Measurements from ENCODE around the gene TBX2. TPM values are rescaled to one million over a fixed set of nuclear protein-coding genes. Genes with fewer than 3 reads are reported as not detected.

TBX2 gene
- 0.13 and 0.49 TPM in 2 replicates for total RNA-seq

GRCh38 chr17:61399131-61400065, at the start of gene TBX2:
Gene TBX2, plus strand, starts transcription at chr17:61399843. Its CDS starts 334 bp downstream, at chr17:61400177.

GRCh38 chr17:61452301-61453290, 53.0 kb downstream of the TBX2 start, which contains the start of gene TBX4:
Gene TBX4, plus strand, starts transcription at chr17:61452422. Its CDS starts 4,069 bp downstream, at chr17:61456491.

Other genes starting within 250 kb of the TBX2 start
- not detected in 2 replicates for gene TBX4, start 52.6 kb downstream of the TBX2 start, total RNA-seq
- not detected in 2 replicates for gene NACA2, start 191.4 kb downstream of the TBX2 start, total RNA-seq